ENCODE data around the gene ATP6V0A4.
"Not testable (repeated sequence)": the region's sequence is repeated elsewhere in the genome, so short reads cannot be mapped to it uniquely, and the experiment has no call there.

Gene ATP6V0A4

DNA sequence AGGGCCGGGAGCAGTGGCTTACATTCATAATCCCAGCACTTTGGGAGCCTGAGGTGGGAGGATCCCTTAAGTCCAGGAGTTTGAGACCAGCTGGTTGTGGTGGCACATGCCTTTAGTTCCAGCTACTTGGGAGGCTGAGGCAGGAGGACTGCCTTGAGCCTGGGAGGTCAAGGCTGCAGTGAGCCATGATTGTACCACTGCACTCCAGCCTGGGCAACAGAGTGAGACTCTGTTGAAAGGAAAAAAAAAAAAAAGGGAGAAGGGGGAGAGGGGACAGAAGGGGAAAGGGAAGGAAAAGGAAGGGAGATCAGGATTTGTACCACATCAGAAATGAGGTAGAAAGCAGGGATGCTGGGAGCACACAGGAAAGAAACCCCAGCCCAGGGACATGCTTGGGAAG lies 58.1 kb downstream of the ATP6V0A4 start:
- no peak overlapping the region for H3K27ac ChIP-seq
- H3K4me1 ChIP-seq (ENCODE audit: control insufficient read depth in 1 of 2, insufficient read depth in 1 of 2, low read depth in 1 of 2, low read length in 1 of 2), result no peaks in the 10 kb centered on the region
- no peaks in the 10 kb centered on the region for H3K36me3 ChIP-seq
- no peak overlapping the region for H3K4me3 ChIP-seq (ENCODE audit: low read depth in 1 of 2, low read length in 1 of 2)
- no peak for TF ChIP-seq CTCF (IDR thresholded peaks at IDR 0.05)
- H3K9me3 ChIP-seq, result no peaks in the 10 kb centered on the region
- no peaks in the 10 kb centered on the region for H3K27me3 ChIP-seq

DNA sequence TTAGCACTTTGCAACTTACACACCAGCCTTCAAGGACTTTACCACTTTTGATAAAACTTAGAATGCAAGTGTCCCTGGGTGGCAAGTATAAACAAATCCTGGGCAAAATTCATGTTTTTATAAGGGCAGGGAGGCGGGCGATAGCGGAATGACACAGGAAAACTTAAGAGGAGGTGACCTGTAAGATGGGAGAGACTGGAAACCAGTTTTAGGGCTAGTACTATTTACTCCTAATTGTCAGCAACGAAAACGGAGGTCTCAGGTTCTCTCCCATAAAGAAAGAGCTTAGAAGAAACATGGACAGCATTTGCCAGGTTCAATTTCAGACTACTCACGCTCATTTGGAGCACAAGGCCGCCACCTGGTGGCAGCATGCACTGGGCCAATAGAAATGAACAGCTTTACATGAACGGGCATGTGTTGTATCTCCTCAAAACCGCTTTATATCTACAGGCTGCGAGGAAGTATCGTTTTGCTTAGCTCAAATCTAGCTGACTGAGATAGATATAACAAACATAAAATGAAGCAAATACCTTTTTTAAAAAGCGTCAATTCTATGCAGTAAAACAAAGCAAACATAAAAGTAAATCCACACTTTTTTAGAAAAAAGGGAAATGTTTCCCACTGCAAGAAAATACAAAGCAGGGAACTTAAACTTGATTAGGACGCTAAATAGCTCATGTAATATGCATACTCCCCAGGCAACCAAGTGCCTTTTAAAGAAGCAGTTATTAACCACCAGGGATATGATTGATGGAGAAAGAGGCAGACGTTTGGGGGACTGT lies 59.3 kb downstream of the ATP6V0A4 start:
- peak; percentile 37 for TF ChIP-seq CTCF (IDR thresholded peaks at IDR 0.05)
- no peak overlapping the region for H3K4me3 ChIP-seq (ENCODE audit: low read depth in 1 of 2, low read length in 1 of 2)
- H3K36me3 ChIP-seq, result no peaks in the 10 kb centered on the region
- no peaks in the 10 kb centered on the region for H3K27me3 ChIP-seq
- H3K27ac ChIP-seq, result no peak overlapping the region
- no peaks in the 10 kb centered on the region for H3K9me3 ChIP-seq
- no peaks in the 10 kb centered on the region for H3K4me1 ChIP-seq (ENCODE audit: control insufficient read depth in 1 of 2, insufficient read depth in 1 of 2, low read depth in 1 of 2, low read length in 1 of 2)

- H3K4me3 ChIP-seq (ENCODE audit: low read depth in 1 of 2, low read length in 1 of 2), result no peak overlapping the region
- TF ChIP-seq CTCF (IDR thresholded peaks at IDR 0.05), result no peak
- H3K27me3 ChIP-seq, result no peaks in the 10 kb centered on the region
- H3K9me3 ChIP-seq, result no peaks in the 10 kb centered on the region
- no peaks in the 10 kb centered on the region for H3K36me3 ChIP-seq
- H3K4me1 ChIP-seq (ENCODE audit: control insufficient read depth in 1 of 2, insufficient read depth in 1 of 2, low read depth in 1 of 2, low read length in 1 of 2), result no peaks in the 10 kb centered on the region
- no peak overlapping the region for H3K27ac ChIP-seq
Observed at GRCh38 chr7:138738114-138738513, 59.9 kb downstream of the ATP6V0A4 start.

DNA sequence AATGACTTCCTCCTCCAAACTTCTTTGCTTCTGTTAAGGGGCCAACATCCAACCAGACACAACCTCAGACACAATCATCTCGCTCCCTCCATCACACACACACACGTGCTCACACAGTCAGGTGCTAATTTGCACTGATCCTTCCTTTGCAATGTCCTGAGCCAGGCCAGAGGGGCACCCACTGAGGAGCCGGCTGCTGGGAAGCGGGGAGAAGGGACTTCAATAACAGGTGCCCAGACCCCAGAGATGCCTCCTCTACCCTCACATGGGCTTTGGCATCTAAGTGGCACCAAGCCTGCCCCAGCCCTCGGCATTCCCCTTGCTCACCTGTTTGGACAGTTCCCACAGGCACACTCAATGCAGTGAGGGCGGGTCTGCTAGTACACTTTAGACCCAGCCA lies 62.6 kb downstream of the ATP6V0A4 start:
- no peak overlapping the region for H3K27ac ChIP-seq
- no peaks in the 10 kb centered on the region for H3K36me3 ChIP-seq
- H3K4me1 ChIP-seq (ENCODE audit: control insufficient read depth in 1 of 2, insufficient read depth in 1 of 2, low read depth in 1 of 2, low read length in 1 of 2), result no peaks in the 10 kb centered on the region
- TF ChIP-seq CTCF (IDR thresholded peaks at IDR 0.05), result no peak
- H3K4me3 ChIP-seq (ENCODE audit: low read depth in 1 of 2, low read length in 1 of 2), result no peak overlapping the region
- H3K27me3 ChIP-seq, result no peaks in the 10 kb centered on the region
- H3K9me3 ChIP-seq, result no peaks in the 10 kb centered on the region

DNA sequence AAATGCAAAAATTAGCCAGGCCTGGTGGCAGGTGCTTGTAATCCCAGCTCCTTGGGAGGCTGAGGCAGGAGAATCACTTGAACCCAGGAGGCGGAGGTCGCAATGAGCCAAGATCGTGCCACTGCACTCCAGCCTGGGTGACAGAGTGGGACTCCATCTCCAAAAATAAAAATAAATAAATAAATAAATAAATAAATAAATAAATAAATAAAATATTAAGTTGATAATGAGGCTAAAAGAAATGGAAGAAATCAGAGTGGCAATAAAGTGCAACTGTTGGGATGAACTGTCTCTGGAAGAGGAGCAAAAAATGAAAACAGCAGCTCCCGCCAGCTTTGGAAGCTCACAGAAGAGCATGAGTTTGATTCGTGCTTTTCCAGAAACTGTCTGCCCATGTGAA lies 66.3 kb downstream of the ATP6V0A4 start:
- not testable (repeated sequence) for H3K27ac ChIP-seq; H3K9me3 ChIP-seq; H3K4me3 ChIP-seq (ENCODE audit: low read depth in 1 of 2, low read length in 1 of 2); H3K27me3 ChIP-seq; H3K4me1 ChIP-seq (ENCODE audit: control insufficient read depth in 1 of 2, insufficient read depth in 1 of 2, low read depth in 1 of 2, low read length in 1 of 2); H3K36me3 ChIP-seq

DNA sequence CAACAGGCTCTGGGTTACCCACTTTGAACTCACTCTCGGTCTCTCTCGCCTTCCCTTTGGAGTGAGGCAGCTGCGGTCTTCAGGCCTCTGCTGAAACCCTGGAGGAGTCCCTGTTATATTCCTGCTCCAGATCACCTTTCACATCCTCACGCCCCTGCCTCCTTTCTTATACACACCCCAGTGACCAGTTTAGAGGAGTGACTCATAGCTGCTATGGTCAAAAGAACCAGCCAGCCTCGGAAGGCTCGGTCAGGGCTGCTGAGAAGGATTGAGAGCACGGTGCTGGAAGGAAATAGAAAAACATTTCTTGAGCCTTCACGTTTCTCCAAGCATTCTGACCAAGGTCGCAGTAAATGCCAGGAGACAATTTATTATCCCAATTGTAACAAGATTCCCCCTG lies 68.6 kb downstream of the ATP6V0A4 start:
- Histone ChIP-seq H3K27ac (no peak overlapping the region), H3K4me3 (ENCODE audit: low read depth in 1 of 2, low read length in 1 of 2) (no peak overlapping the region), H3K9me3 (no peaks in the 10 kb centered on the region), H3K4me1 (ENCODE audit: control insufficient read depth in 1 of 2, insufficient read depth in 1 of 2, low read depth in 1 of 2, low read length in 1 of 2) (no peaks in the 10 kb centered on the region), H3K27me3 (no peaks in the 10 kb centered on the region), H3K36me3 (no peaks in the 10 kb centered on the region)
- no peak for TF ChIP-seq CTCF (IDR thresholded peaks at IDR 0.05)

Data from neutrophil (primary cell).